HEK293T (cell line): ENCODE measurements around the gene GRPEL1.

Experiments
- CTCF ChIA-PET: fragments of 350-600 bp; formaldehyde crosslinking; extraction: SDS; loops from one replicate; lab custom pipeline; 2021; ENCODE audit warnings: antibody characterized with exemption, inconsistent platforms; lab: Yijun Ruan, JAX
- POLR2A ChIA-PET: fragments of 350-600 bp; formaldehyde crosslinking; extraction: SDS; loops from one replicate; lab custom pipeline; 2020; ENCODE audit warnings: antibody characterized with exemption, inconsistent platforms; lab: Yijun Ruan, JAX
- DNase-seq: peaks from one replicate; pipeline ENCODE4 v3.0.0; 2012; ENCODE audit warnings: mixed read lengths; ENCODE audit errors: extremely low spot score
- ARNT ChIP-seq: fragments of 450-650 bp; IDR thresholded peaks from 2 replicates; pipeline ENCODE4 v1.6.1; 2017; ENCODE audit warnings: mild to moderate bottlenecking
- BHLHE40 ChIP-seq: fragments of 450-650 bp; IDR thresholded peaks from 2 replicates; pipeline ENCODE4 v1.6.1; 2016; ENCODE audit warnings: mild to moderate bottlenecking, moderate library complexity, borderline replicate concordance
- CTBP1 ChIP-seq: fragments of 450-650 bp; IDR thresholded peaks from 2 replicates; pipeline ENCODE4 v1.6.1; 2016; ENCODE audit warnings: borderline replicate concordance
- ELF4 ChIP-seq: fragments of 450-650 bp; IDR thresholded peaks from 2 replicates; pipeline ENCODE4 v1.6.1; 2017; ENCODE audit warnings: antibody characterized with exemption
- FOXA1 ChIP-seq: fragments of 450-650 bp; IDR thresholded peaks from 2 replicates; pipeline ENCODE4 v1.6.1; 2016; ENCODE audit warnings: mild to moderate bottlenecking
- FOXK2 ChIP-seq: fragments of 450-650 bp; IDR thresholded peaks from 2 replicates; pipeline ENCODE4 v1.6.1; 2016; ENCODE audit warnings: mild to moderate bottlenecking
- FOXM1 ChIP-seq: fragments of 450-650 bp; IDR thresholded peaks from 2 replicates; pipeline ENCODE4 v1.6.1; 2017; ENCODE audit warnings: mild to moderate bottlenecking, borderline replicate concordance
- HDGF ChIP-seq: fragments of 450-650 bp; IDR thresholded peaks from 2 replicates; pipeline ENCODE4 v1.6.1; 2017; ENCODE audit warnings: antibody characterized with exemption, borderline replicate concordance
- L3MBTL2 ChIP-seq: fragments of 450-650 bp; conservative IDR thresholded peaks from 2 replicates; pipeline ENCODE4 v1.6.1; 2016; ENCODE audit warnings: mild to moderate bottlenecking
- LEF1 ChIP-seq: fragments of 450-650 bp; IDR thresholded peaks from 2 replicates; pipeline ENCODE4 v1.6.1; 2017; ENCODE audit warnings: mild to moderate bottlenecking, borderline replicate concordance
- NFRKB ChIP-seq: fragments of 450-650 bp; IDR thresholded peaks from 2 replicates; pipeline ENCODE4 v1.6.1; 2016; ENCODE audit warnings: mild to moderate bottlenecking, moderate library complexity
- SP1 ChIP-seq: fragments of 450-650 bp; IDR thresholded peaks from 2 replicates; pipeline ENCODE4 v1.6.1; 2017
- SUZ12 ChIP-seq: fragments of 450-650 bp; IDR thresholded peaks from 2 replicates; pipeline ENCODE4 v1.6.1; 2016; ENCODE audit warnings: mild to moderate bottlenecking
- TARDBP ChIP-seq: fragments of 450-650 bp; IDR thresholded peaks from 2 replicates; pipeline ENCODE4 v1.6.1; 2016
- ZNF384 ChIP-seq: fragments of 450-650 bp; IDR thresholded peaks from 2 replicates; pipeline ENCODE4 v1.6.1; 2016
- TF ChIP-seq, protein P1 (sequence below): fragments of 450-650 bp; IDR thresholded peaks from 2 replicates; pipeline ENCODE4 v1.6.1; 2016

The GRPEL1 gene

DNA sequence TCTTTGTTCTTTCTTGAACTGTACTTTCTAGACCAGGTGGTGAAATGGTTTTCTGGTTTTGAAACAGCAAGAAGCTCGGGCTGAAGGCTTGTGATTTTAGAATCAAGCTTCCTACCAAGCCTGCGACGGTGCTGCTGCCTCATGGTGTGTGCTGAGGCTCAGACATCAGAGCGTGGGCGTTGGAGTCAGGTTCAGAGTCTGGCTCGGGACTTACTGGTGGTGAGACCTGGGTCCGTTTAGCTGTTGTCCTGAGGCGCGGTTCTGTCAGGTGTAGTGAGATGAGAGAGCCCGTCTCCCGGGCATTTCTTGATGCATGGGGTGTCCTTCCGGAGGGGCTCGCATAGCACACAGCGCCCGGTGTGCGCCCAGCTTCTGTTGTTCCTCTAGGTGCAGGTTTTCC, 44.4 kb downstream of the GRPEL1 start:
- ChIA-PET CTCF (no interaction called here), POLR2A (no interaction called here)
- DNase-seq: no peak
- TF ChIP-seq TARDBP (no peak), ELF4 (no peak), ARNT (no peak), FOXK2 (no peak), NFRKB (no peak), BHLHE40 (no peak), SUZ12 (no peak), LEF1 (no peak), ZNF384 (no peak), FOXA1 (no peak), CTBP1 (no peak), L3MBTL2 (no peak), SP1 (no peak), HDGF (no peak), FOXM1 (no peak)

DNA sequence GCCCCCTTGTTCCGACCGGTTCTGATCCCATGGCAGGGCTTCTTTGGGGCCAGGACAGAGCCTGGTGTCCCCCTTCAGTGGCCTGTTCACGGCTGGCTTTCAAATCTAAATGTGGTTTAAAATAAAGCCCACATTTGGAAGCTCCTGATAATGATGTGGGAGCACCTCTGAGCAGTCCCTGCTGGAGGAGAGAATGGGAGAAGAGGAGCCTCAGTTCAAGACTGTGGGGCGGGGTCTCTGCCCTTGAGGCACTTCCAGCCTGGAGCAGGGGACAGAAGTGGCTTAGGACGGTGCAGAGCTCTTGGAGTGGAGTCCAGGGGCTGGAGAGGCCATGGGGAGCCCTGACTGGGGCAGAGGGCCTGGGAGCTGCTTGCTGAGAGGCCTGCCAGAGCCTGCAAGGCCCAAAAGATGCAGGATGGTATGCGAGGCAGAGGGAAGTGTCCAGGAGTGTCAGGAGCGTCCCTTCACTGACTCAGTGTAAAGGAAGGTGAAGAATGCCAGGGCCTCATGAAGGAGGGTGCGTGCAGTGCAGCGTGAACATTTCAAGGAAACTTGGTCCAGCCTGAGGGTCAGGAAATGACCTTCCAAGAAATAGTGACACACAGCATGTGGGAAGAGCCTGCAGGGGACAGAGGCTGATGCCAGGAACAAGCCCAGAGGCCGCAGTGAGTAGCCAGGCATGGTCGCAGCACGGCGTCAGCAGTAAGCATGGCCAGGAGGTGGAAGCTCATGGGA, 45.8 kb downstream of the GRPEL1 start:
- no peak for DNase-seq
- ChIA-PET POLR2A (no interaction called here), CTCF (no interaction called here)
- TF ChIP-seq NFRKB: no peak
- TF ChIP-seq L3MBTL2: no peak
- TF ChIP-seq ZNF384: no peak
- no peak for TF ChIP-seq FOXA1
- TF ChIP-seq ELF4: no peak
- no peak for TF ChIP-seq FOXM1
- no peak for TF ChIP-seq LEF1
- TF ChIP-seq, protein P1, sequence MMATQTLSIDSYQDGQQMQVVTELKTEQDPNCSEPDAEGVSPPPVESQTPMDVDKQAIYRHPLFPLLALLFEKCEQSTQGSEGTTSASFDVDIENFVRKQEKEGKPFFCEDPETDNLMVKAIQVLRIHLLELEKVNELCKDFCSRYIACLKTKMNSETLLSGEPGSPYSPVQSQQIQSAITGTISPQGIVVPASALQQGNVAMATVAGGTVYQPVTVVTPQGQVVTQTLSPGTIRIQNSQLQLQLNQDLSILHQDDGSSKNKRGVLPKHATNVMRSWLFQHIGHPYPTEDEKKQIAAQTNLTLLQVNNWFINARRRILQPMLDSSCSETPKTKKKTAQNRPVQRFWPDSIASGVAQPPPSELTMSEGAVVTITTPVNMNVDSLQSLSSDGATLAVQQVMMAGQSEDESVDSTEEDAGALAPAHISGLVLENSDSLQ: no peak
- TF ChIP-seq FOXK2: no peak
- no peak for TF ChIP-seq HDGF
- no peak for TF ChIP-seq ARNT
- TF ChIP-seq BHLHE40: no peak
- no peak for TF ChIP-seq SP1
- TF ChIP-seq SUZ12: no peak

DNA sequence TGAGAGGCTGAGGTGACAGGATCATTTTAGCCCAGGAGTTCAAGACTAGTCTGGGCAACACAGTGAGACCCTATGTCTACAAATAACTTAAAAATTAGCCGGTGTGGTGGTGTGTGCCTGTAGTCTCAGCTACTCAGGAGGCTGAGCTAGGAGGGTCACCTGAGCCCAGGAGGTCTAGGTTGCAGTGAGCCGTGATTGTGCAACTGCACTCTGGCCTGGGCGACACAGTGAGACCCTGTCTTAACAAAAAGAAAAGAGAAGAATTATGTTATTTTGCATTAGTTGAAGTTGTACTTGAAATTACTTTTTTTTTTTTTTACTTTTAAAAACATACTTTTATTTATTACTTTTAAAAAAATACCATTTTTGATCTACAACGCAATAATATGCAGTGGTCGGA, 46.5 kb downstream of the GRPEL1 start:
- CTCF ChIA-PET: no interaction called here
- no peak for DNase-seq
- POLR2A ChIA-PET: no interaction called here
- TF ChIP-seq NFRKB (no peak), ARNT (no peak), FOXM1 (no peak), ZNF384 (no peak), SUZ12 (no peak), HDGF (no peak), FOXA1 (no peak), FOXK2 (no peak), L3MBTL2 (no peak), CTBP1 (no peak), LEF1 (no peak), ELF4 (no peak), TARDBP (no peak), SP1 (no peak), BHLHE40 (no peak)
- TF ChIP-seq, protein P1: no peak

DNA sequence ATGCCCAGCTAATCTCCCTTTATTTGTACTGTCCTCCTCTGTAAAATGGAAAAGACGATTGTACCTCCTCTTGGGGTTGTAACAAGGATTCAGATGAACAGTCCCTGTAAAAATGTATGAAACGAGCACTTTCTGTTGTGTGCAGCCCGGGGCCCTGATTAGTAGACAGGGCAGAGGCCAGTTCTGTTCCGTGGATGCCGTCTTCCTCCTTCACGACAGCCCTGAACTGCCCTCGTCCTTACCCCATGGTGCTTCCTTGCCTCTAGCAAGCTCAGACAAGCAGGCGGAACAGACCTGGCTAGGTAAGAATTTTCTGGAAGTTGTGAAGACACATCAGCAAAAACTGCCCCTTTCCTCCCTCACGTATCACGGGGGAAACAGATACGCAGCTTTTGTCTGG, 47.0 kb downstream of the GRPEL1 start:
- ChIA-PET CTCF (no interaction called here), POLR2A (no interaction called here)
- TF ChIP-seq HDGF: no peak
- TF ChIP-seq, protein P1: no peak
- TF ChIP-seq TARDBP: no peak
- no peak for TF ChIP-seq L3MBTL2
- no peak for TF ChIP-seq CTBP1
- no peak for TF ChIP-seq ZNF384
- TF ChIP-seq ARNT: no peak
- no peak for TF ChIP-seq SP1
- no peak for TF ChIP-seq SUZ12
- no peak for TF ChIP-seq BHLHE40
- no peak for TF ChIP-seq FOXA1
- no peak for TF ChIP-seq LEF1
- no peak for TF ChIP-seq FOXM1
- no peak for DNase-seq

DNA sequence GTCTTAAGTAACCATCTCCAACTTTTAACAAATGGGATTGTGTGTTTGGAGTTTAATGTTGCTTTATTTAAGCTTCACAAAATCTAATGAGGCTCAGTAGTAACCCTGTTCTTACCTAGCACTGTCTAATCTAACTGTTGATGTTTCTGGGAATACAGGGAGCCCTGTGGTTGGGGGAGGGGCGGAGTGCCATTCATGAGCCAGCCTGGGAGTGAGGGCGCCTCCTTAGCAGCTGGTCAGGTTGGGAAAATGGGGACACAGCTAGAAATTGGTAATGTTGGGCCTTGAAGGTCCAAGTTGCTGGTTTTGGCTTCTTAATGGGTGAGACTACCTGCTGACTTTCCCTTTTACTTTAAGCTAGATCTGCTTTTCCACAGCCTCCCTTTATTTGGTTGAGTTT, 47.6 kb downstream of the GRPEL1 start:
- ChIA-PET POLR2A (no interaction called here), CTCF (no interaction called here)
- no peak for DNase-seq
- no peak for TF ChIP-seq LEF1
- no peak for TF ChIP-seq CTBP1
- no peak for TF ChIP-seq FOXK2
- TF ChIP-seq SP1: no peak
- TF ChIP-seq ZNF384: no peak
- no peak for TF ChIP-seq ELF4
- no peak for TF ChIP-seq FOXM1
- no peak for TF ChIP-seq BHLHE40
- no peak for TF ChIP-seq ARNT
- no peak for TF ChIP-seq TARDBP
- TF ChIP-seq L3MBTL2: no peak
- TF ChIP-seq SUZ12: no peak
- TF ChIP-seq FOXA1: no peak

DNA sequence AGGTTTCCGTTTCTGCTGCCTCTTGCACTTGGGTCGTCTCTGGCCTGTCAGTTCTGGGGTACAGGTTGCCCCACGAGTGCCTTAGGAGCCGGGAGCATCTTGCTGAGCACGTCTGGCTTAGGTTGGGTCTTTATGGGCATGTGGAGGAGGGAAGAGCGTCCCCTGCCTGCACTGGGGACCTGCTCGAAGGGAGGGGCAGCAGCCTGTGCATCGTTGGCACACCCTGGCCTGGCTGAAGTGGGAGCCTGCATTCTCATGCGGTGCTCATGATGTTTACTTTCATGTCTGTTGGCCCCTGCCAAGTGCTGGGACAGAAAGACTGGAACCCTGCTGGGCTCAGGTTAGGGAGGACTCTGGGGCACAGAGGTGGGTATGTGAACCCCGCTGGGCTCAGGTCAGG, 48.5 kb downstream of the GRPEL1 start:
- CTCF ChIA-PET: no interaction called here
- DNase-seq: no peak
- TF ChIP-seq CTBP1 (no peak), ZNF384 (no peak), ELF4 (no peak), NFRKB (no peak)
- TF ChIP-seq, protein P1: no peak
- POLR2A ChIA-PET: no interaction called here
